Neuronal stem cell (in vitro differentiated cells): ENCODE results near the gene SORL1-AS1.

Source experiments
- DNase-seq: peaks from one replicate; pipeline ENCODE4 v3.0.0-alpha.2; 2013; ENCODE audit warnings: low spot score
- H2AFZ ChIP-seq: one replicate; pipeline ENCODE4 v1.6.1; 2013; ENCODE audit warnings: mild to moderate bottlenecking, low read length, inconsistent platforms
- H2AK5ac ChIP-seq: 2 replicates; pipeline ENCODE4 v1.6.1; 2013; ENCODE audit warnings: low read depth, mild to moderate bottlenecking, inconsistent platforms, low read length, moderate library complexity, mixed read lengths
- H2BK120ac ChIP-seq: 2 replicates; pipeline ENCODE4 v1.6.1; 2013; ENCODE audit warnings: low read depth, mild to moderate bottlenecking, inconsistent platforms, low read length, moderate library complexity, mixed read lengths
- H2BK12ac ChIP-seq: one replicate; pipeline ENCODE4 v1.6.1; 2013; ENCODE audit warnings: low read length, inconsistent platforms
- H2BK15ac ChIP-seq: 2 replicates; pipeline ENCODE4 v1.6.1; 2013; ENCODE audit warnings: mild to moderate bottlenecking, low read length, inconsistent platforms, mixed read lengths
- H2BK5ac ChIP-seq: one replicate; pipeline ENCODE4 v1.6.1; 2013; ENCODE audit warnings: inconsistent platforms, mild to moderate bottlenecking, low read length, moderate library complexity
- H3K14ac ChIP-seq: one replicate; pipeline ENCODE4 v1.6.1; 2013; ENCODE audit warnings: low read length, inconsistent platforms
- H3K18ac ChIP-seq: 2 replicates; pipeline ENCODE4 v1.6.1; 2013; ENCODE audit warnings: low read length, inconsistent platforms
- H3K23ac ChIP-seq: 2 replicates; pipeline ENCODE4 v1.6.1; 2013; ENCODE audit warnings: low read depth, mild to moderate bottlenecking, mixed read lengths, low read length, inconsistent platforms; ENCODE audit not compliant: poor library complexity
- H3K27ac ChIP-seq: replicated peaks from 3 replicates; pipeline ENCODE4 v1.5.1; 2013; ENCODE audit warnings: low read length, inconsistent platforms
- H3K27me3 ChIP-seq, 3 experiments: 2 replicates each; pipeline ENCODE4 v1.6.1; 2013; ENCODE audit warnings: low read length in 3 of 3, mild to moderate bottlenecking in 2 of 3, inconsistent platforms in 1 of 3, low read depth in 1 of 3, mixed read lengths in 1 of 3, moderate library complexity in 1 of 3; ENCODE audit not compliant: control insufficient read depth in 3 of 3, insufficient read depth in 3 of 3
- H3K36me3 ChIP-seq, 2 donors: replicated peaks in 1 of 2; 2 replicates each; pipeline ENCODE4 v1.6.1; 2013; ENCODE audit warnings: low read length in 2 of 2; ENCODE audit not compliant: control insufficient read depth in 2 of 2, insufficient read depth in 2 of 2
- H3K4ac ChIP-seq: 2 replicates; pipeline ENCODE4 v1.6.1; 2013; ENCODE audit warnings: inconsistent platforms, mild to moderate bottlenecking, low read length, moderate library complexity
- H3K4me1 ChIP-seq, 2 donors: 1 replicate in 1 of 2; 2 replicates in 1 of 2; pipeline ENCODE4 v1.6.1; 2013; ENCODE audit warnings: low read length in 2 of 2, low read depth in 1 of 2; ENCODE audit not compliant: control insufficient read depth in 2 of 2, insufficient read depth in 1 of 2
- H3K4me2 ChIP-seq: one replicate; pipeline ENCODE4 v1.6.1; 2013; ENCODE audit warnings: mild to moderate bottlenecking, low read length, inconsistent platforms; ENCODE audit not compliant: insufficient read depth, poor library complexity, severe bottlenecking
- H3K4me3 ChIP-seq, 2 donors: 2 replicates each; pipeline ENCODE4 v1.5.1; 2013; ENCODE audit warnings: low read length in 2 of 2, mild to moderate bottlenecking in 2 of 2, inconsistent platforms in 1 of 2, moderate library complexity in 1 of 2
- H3K79me1 ChIP-seq: one replicate; pipeline ENCODE4 v1.6.1; 2013; ENCODE audit warnings: low read depth, mild to moderate bottlenecking, inconsistent platforms, low read length, moderate library complexity
- H3K9ac ChIP-seq: one replicate; pipeline ENCODE4 v1.6.1; 2013; ENCODE audit warnings: mild to moderate bottlenecking, low read depth, low read length, inconsistent platforms; ENCODE audit not compliant: poor library complexity
- H3K9me3 ChIP-seq, 2 donors: replicated peaks in 1 of 2; 2 replicates each; pipeline versions ENCODE3 to v1.6.1; 2013; ENCODE audit warnings: low read length in 2 of 2, mild to moderate bottlenecking in 2 of 2, inconsistent platforms in 1 of 2, low read depth in 1 of 2, mixed read lengths in 1 of 2, moderate library complexity in 1 of 2; ENCODE audit not compliant: control insufficient read depth in 2 of 2, insufficient read depth in 1 of 2
- H4K8ac ChIP-seq: one replicate; pipeline ENCODE4 v1.6.1; 2013; ENCODE audit warnings: low read depth, mild to moderate bottlenecking, inconsistent platforms, low read length, moderate library complexity
- H4K91ac ChIP-seq: one replicate; pipeline ENCODE4 v1.6.1; 2013; ENCODE audit warnings: low read length, low read depth, mild to moderate bottlenecking, inconsistent platforms; ENCODE audit not compliant: poor library complexity
- WGBS, 2 donors: extraction: QIAGEN DNeasy Blood & Tissue Kit; methylation state at CpG; one replicate each; pipeline ENCODE4 v1.1.7; 2013; ENCODE audit warnings: missing lambda C conversion rate in 2 of 2, mixed read lengths in 1 of 2; ENCODE audit not compliant: insufficient read length in 2 of 2, insufficient replicate concordance in 1 of 2; ENCODE audit errors: extremely low coverage in 2 of 2; 5-methylcytosine and 5-hydroxymethylcytosine counted together

Gene SORL1-AS1

DNA sequence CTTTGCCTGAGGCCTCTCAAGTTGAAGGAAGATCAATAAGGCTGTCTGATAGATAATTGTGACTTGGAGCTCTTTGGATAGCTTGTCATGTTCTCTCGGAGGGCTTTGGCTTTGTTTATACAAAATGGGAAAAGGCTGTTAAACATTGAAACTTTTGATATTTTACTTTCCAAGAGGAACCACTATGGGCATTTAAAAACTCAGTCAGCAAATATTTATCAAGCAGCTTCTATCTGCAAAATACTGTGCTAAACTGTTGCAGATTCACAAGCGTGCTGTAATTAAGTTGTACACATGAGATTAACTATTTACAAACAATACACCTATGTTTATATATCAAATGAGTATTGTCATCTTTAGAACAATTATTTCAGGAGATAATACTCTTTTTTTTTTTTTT, 35.2 kb downstream of the SORL1-AS1 start:
- Histone ChIP-seq H3K27me3 (no peaks in the 10 kb centered on the region), H2BK15ac (no peak overlapping the region)

DNA sequence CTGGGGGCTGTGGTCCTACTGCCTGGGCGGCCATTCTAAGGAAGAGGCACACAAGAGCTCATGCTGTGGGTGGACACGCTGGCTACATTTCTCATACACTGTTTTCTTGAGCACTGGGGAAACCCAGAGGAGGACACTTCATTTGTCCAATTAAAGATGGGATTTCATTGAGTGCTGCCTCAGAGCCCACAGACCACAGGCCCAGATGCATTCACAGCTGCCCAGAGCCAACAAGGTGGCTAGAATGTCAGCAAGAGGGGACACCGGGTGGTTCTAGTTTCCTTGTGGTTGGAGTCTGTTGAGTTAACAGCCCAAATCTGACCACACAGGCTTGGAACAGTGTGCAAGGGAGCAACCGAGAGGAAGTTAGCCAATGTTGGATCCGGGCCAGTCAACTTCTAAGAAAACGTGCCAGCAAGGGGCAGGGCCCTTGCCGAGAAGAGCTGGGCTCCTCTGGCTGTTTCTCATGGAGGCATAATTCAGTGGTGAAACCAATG, 35.7 kb downstream of the SORL1-AS1 start:
- Histone ChIP-seq H3K4me3 (no peak overlapping the region), H4K8ac (no peak overlapping the region), H3K27me3 (no peaks in the 10 kb centered on the region), H4K91ac (no peak overlapping the region), H3K23ac (peak overlapping the region; percentile 57), H3K18ac (no peak overlapping the region), H2BK120ac (no peak overlapping the region), H3K14ac (no peak overlapping the region), H2AK5ac (no peak overlapping the region), H3K9ac (no peak overlapping the region), H3K36me3 (peaks cover 0 to 1% of the 10 kb centered on the region in 2 donors), H2BK12ac (no peak overlapping the region), H3K79me1 (peaks cover 2% of the 10 kb centered on the region), H2BK15ac (no peak overlapping the region), H3K9me3 (no peaks in the 10 kb centered on the region), H2AFZ (peak overlapping the region; percentile 40), H3K4me1 (no peaks in the 10 kb centered on the region), H3K4me2 (no peak overlapping the region), H3K27ac (no peak overlapping the region), H3K4ac (no peak overlapping the region), H2BK5ac (peak overlapping the region; percentile 60)
- no peak for DNase-seq
- WGBS, 2 donors = no CpG with 5 or more reads among the region's 7 CpGs

More for the DNA sequence above, 35.2 kb downstream of the SORL1-AS1 start:
- Histone ChIP-seq H3K4me2 (no peak overlapping the region), H3K4ac (no peak overlapping the region), H3K18ac (no peak overlapping the region), H4K8ac (no peak overlapping the region), H4K91ac (no peak overlapping the region), H2BK12ac (no peak overlapping the region), H3K9me3 (no peaks in the 10 kb centered on the region), H3K36me3 (peaks cover 0 to 1% of the 10 kb centered on the region in 2 donors), H3K23ac (no peak overlapping the region), H3K27ac (no peak overlapping the region), H2BK120ac (no peak overlapping the region), H3K14ac (no peak overlapping the region), H3K79me1 (peaks cover 2% of the 10 kb centered on the region), H2BK5ac (no peak overlapping the region), H2AFZ (peak overlapping the region; percentile 40), H2AK5ac (no peak overlapping the region), H3K4me1 (no peaks in the 10 kb centered on the region), H3K9ac (no peak overlapping the region), H3K4me3 (no peak overlapping the region)
- no CpG with 5 or more reads among the region's 2 CpGs for WGBS, 2 donors
- no peak for DNase-seq

GRCh38 chr11:121415856-121416255, 36.9 kb downstream of the SORL1-AS1 start:
- WGBS, 2 donors = no CpG with 5 or more reads among the region's 1 CpG
- Histone ChIP-seq H3K4me2 (no peak overlapping the region), H3K18ac (no peak overlapping the region), H3K4me1 (no peaks in the 10 kb centered on the region), H2BK120ac (no peak overlapping the region), H2BK15ac (no peak overlapping the region), H3K27me3 (no peaks in the 10 kb centered on the region), H3K4me3 (no peak overlapping the region), H3K36me3 (peaks cover 0 to 1% of the 10 kb centered on the region in 2 donors), H3K4ac (no peak overlapping the region), H3K9me3 (no peaks in the 10 kb centered on the region), H3K79me1 (peaks cover 2% of the 10 kb centered on the region), H2BK5ac (no peak overlapping the region), H4K91ac (no peak overlapping the region), H3K27ac (no peak overlapping the region), H3K9ac (no peak overlapping the region), H3K14ac (no peak overlapping the region), H4K8ac (no peak overlapping the region), H2AK5ac (no peak overlapping the region), H2BK12ac (no peak overlapping the region), H2AFZ (no peak overlapping the region), H3K23ac (no peak overlapping the region)
- no peak for DNase-seq

DNA sequence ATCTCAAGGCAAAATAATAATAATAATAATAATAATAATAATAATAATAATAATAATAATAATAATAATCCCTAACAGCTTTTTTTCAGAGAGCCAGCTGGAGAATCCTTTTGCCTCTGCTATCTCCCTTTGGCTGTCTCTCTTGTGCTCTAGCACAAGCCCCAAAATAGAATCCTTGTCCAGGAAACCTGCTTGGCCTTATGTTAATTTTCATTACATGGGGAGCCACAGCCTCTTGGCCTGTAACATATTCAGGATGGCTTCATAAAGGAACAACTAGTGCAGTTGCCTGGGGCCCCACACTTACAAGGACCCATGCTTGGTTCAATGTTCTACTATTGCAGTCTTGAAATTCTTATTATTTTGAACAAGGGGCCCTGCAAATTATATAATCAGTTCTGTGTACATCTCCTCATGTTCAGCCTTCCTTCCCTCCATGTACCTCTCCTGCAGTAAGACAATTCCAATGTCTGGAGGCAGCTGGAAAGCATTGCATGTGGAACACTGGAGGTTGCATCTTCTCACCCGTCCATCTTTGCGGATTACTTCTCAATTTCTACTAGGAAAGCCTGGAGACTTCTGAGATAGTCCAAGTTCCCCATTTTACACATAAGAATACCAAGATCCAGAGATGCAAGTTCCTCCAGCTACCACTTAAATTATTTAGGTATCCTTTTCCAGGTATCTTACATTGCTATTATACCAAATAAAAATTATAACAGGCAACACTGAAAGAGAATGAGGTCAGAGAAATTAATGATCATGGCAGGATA, 38.4 kb downstream of the SORL1-AS1 start:
- H2BK5ac ChIP-seq = no peak overlapping the region

More for the DNA sequence above, 38.4 kb downstream of the SORL1-AS1 start:
- no peak overlapping the region for H3K27ac ChIP-seq
- no peak overlapping the region for H3K4me2 ChIP-seq
- H3K18ac ChIP-seq = no peak overlapping the region
- DNase-seq = no peak
- H2BK120ac ChIP-seq = no peak overlapping the region
- no peaks in the 10 kb centered on the region for H3K27me3 ChIP-seq
- peak overlapping the region; percentile 44 for H2AFZ ChIP-seq
- H3K36me3 ChIP-seq = peaks cover 0 to 1% of the 10 kb centered on the region in 2 donors
- H2BK15ac ChIP-seq = no peak overlapping the region
- H2AK5ac ChIP-seq = no peak overlapping the region
- H3K9ac ChIP-seq = no peak overlapping the region
- H3K4me1 ChIP-seq = no peaks in the 10 kb centered on the region
- no peaks in the 10 kb centered on the region for H3K9me3 ChIP-seq
- no peak overlapping the region for H3K4me3 ChIP-seq
- H4K8ac ChIP-seq = no peak overlapping the region
- no peak overlapping the region for H3K14ac ChIP-seq
- H4K91ac ChIP-seq = no peak overlapping the region
- H3K4ac ChIP-seq = no peak overlapping the region
- H2BK12ac ChIP-seq = no peak overlapping the region
- no CpG with 5 or more reads among the region's 2 CpGs for whole genome bisulfite sequencing, 2 donors
- no peak overlapping the region for H3K23ac ChIP-seq
- peaks cover 2% of the 10 kb centered on the region for H3K79me1 ChIP-seq
